Measurements from ENCODE around the gene BAD. TPM values are rescaled to one million over a fixed set of nuclear protein-coding genes. Genes with fewer than 3 reads are reported as not detected.

The BAD gene
- total and polyA plus RNA-seq, 5 experiments from 2014 or later: 13.7 to 44.8 (median 39.1) TPM

DNA sequence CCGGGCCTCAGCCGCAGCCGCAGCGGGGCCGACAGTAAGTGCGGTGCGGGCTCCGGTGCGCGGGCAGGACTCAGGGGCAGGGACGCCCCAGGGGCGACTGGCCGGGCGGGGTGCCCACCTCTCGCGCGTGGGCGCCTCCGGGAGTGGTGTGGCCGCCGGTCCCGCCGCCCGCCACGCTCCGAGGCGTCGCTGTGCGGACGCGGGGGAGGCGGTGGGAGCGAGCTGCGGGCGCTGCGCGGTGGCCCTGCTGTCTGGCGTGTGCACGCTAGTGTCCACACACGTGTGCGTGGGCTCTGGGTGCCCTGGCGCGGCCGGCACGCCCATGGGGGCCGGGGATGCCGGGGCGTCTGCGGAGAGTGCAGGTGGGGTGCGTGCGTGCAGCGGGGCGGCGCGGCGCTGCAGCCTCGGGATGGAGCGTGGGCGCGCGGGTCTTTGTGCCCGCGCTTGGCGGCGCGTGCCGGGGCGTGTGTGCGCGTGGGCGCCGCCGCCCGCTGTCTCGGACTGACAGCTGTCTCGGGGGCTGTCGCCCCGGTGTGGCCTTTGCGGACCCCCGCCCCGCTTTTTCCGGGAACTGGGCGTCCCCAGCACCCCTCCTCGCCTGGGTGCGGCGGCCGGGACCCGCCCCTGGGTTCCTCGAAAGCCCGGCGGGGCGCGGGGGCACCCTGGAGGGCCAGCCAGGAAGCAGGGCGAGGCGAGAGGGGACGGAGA lies 7.4 kb upstream of the BAD start:
- Mint-ChIP-seq H3K4me1 (peaks cover 5 to 14% (median 10%) of the 10 kb centered on the region in 4 donors), H3K4me3 (peak overlapping the region in 3 of 10 donors; percentile 61 to 75 (median 75)), H3K9me3 (no peaks in the 10 kb centered on the region), H3K27ac (no peak overlapping the region), H3K27me3 (peaks cover 21 to 57% (median 38%) of the 10 kb centered on the region in 5 donors), H3K36me3 (no peaks in the 10 kb centered on the region)
- POLR2A ChIA-PET: no interaction called here
- ATAC-seq: peak; percentile 75 to 78
- peak in 2 of 10 donors; percentile 28 to 30 for DNase-seq

DNA sequence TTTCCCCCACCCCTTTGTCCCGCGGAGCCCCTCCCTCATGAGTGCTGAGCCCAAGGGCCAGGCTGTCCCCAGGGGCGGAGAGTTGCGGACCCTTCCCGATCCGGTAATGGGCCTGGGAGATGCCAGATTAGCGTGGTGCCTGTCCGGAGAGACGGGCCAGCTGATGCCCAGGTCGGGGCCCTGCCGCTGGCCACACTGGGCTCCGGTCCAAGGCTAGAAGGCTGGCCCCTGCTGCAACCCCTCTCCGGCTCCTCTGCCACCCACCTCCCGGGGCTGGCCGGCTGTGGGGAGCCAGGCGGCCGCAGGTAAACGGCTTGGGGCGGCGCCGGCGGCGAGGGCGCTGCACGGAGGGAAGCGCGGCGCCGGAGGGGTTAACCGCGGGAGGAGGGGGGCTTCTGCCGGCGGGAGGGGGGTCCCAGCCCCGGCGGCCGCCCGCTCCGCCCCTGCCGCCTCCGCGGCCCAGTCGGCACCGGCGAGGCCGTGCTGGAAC lies 6.8 kb upstream of the BAD start, which contains the start of gene KCNK4:
Gene KCNK4, plus strand, starts transcription at position 41 of the 490 bp plus-strand sequence. CDS start 1,717 bp downstream, outside the sequence.
- POLR2A ChIA-PET: interaction anchor here (9.9 kb wide), 1 partner anchor 21 kb away, joined by 140 read pairs; no protein-coding TSS in a partner anchor
- Mint-ChIP-seq H3K4me3 (peak within 1 kb of the TSS; percentile 48 to 83 (median 74)), H3K27ac (peak within 1 kb of the TSS in 3 of 10 donors; percentile 47 to 83 (median 66)), H3K27me3 (peaks cover 17 to 51% (median 34%) of the 10 kb centered on the region in 5 donors), H3K9me3 (no peaks in the 10 kb centered on the region), H3K4me1 (peaks cover 5 to 20% (median 16%) of the 10 kb centered on the region in 4 donors), H3K36me3 (no peaks in the 10 kb centered on the region)
- no peak for DNase-seq
- ATAC-seq: no peak

GRCh38 chr11:64290352-64291261 lies 6.1 kb upstream of the BAD start:
- peak overlapping the region; percentile 48 to 83 (median 74) for H3K4me3 Mint-ChIP-seq
- ATAC-seq (no peak), DNase-seq (no peak)
- H3K27me3 Mint-ChIP-seq: peaks cover 15 to 45% (median 27%) of the 10 kb centered on the region in 5 donors
- peaks cover 5 to 22% (median 19%) of the 10 kb centered on the region in 4 donors for H3K4me1 Mint-ChIP-seq
- no peaks in the 10 kb centered on the region for H3K9me3 Mint-ChIP-seq
- POLR2A ChIA-PET: interaction anchor here (0.6 to 9.9 kb wide), 5 partner anchors 12 to 74 kb away, joined by 3 to 140 read pairs (median 4); partner anchors contain the start of gene PPP1R14B
- no peaks in the 10 kb centered on the region for H3K36me3 Mint-ChIP-seq
- H3K27ac Mint-ChIP-seq: peak overlapping the region in 3 of 10 donors; percentile 47 to 83 (median 66)

GRCh38 chr11:64289002-64289564 lies 4.6 kb upstream of the BAD start:
- H3K4me3 Mint-ChIP-seq: peak overlapping the region in 1 of 10 donors; percentile 56
- POLR2A ChIA-PET: interaction anchor here (1.1 to 9.9 kb wide), 3 partner anchors 13 to 19 kb away, joined by 3 to 140 read pairs (median 5); no protein-coding TSS in a partner anchor
- DNase-seq: peak in 1 of 10 donors; percentile 58
- H3K4me1 Mint-ChIP-seq: peaks cover 5 to 26% (median 20%) of the 10 kb centered on the region in 4 donors
- H3K27ac Mint-ChIP-seq: peak overlapping the region in 2 of 10 donors; percentile 10 to 35
- peaks cover 8 to 29% (median 17%) of the 10 kb centered on the region in 5 donors for H3K27me3 Mint-ChIP-seq
- H3K9me3 Mint-ChIP-seq: no peaks in the 10 kb centered on the region
- no peak for ATAC-seq
- H3K36me3 Mint-ChIP-seq: no peaks in the 10 kb centered on the region

- H3K4me3 Mint-ChIP-seq: peak overlapping the region in 1 of 10 donors; percentile 22
- DNase-seq (no peak), ATAC-seq (no peak)
- H3K36me3 Mint-ChIP-seq: no peaks in the 10 kb centered on the region
- peaks cover 3 to 22% (median 16%) of the 10 kb centered on the region in 5 donors for H3K27me3 Mint-ChIP-seq
- POLR2A ChIA-PET: interaction anchor here (2.5 to 9.9 kb wide), 2 partner anchors 16 to 18 kb away, joined by 5 to 140 read pairs; no protein-coding TSS in a partner anchor
- H3K27ac Mint-ChIP-seq: peak overlapping the region in 2 of 10 donors; percentile 29 to 56
- no peaks in the 10 kb centered on the region for H3K9me3 Mint-ChIP-seq
- peaks cover 7 to 31% (median 26%) of the 10 kb centered on the region in 4 donors for H3K4me1 Mint-ChIP-seq
Observed at GRCh38 chr11:64288353-64288750, 3.9 kb upstream of the BAD start.

DNA sequence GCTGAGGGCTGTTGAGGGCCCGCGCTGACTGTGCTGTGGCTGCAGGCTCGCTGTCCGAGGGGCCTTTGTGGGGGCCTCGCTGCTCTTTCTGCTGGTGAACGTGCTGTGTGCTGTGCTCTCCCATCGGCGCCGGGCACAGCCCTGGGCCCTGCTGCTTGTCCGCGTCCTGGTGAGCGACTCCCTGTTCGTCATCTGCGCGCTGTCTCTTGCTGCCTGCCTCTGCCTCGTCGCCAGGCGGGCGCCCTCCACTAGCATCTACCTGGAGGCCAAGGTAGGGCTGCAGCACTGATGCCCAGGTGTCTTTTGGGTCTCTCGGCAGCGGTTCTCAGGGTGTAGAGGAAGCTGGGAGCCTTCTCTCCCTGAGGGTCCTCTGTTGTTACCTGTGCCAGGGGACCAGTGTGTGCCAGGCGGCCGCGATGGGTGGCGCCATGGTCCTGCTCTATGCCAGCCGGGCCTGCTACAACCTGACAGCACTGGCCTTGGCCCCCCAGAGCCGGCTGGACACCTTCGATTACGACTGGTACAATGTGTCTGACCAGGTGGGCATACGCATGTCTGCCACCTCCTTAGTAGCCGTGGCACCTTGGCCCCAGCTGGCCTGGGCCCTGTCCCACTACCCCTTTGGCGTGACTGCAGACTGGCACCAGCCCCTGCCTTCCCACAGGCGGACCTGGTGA lies 3.3 kb upstream of the BAD start:
- Mint-ChIP-seq H3K27me3 (peaks cover 2 to 17% (median 11%) of the 10 kb centered on the region in 5 donors), H3K27ac (peak overlapping the region in 2 of 10 donors; percentile 29 to 75)

DNA sequence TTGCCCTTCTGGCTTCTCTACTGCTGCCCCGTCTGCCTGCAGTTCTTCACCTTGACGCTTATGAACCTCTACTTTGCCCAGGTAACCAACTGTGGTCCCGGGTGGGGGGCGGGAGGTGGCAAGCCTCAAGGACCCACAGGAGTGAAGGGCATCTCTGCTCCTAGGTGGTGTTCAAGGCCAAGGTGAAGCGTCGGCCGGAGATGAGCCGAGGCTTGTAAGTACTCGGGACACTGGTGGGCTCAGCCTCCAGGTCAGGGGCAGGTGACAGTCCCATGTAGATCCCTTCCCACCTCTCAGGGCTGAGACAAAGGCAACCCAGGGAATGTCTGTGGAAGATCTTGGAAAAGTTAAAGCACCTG lies 2.3 kb upstream of the BAD start:
- Mint-ChIP-seq H3K27me3 (peaks cover 2 to 10% (median 8%) of the 10 kb centered on the region in 5 donors), H3K9me3 (no peaks in the 10 kb centered on the region), H3K27ac (peak overlapping the region; percentile 29 to 94 (median 87)), H3K36me3 (peaks cover 0 to 3% (median 0%) of the 10 kb centered on the region in 3 donors), H3K4me1 (peaks cover 11 to 28% (median 26%) of the 10 kb centered on the region in 4 donors), H3K4me3 (peak overlapping the region; percentile 61 to 88 (median 82))
- no peak for DNase-seq
- ATAC-seq: no peak
- POLR2A ChIA-PET: interaction anchor here (2.7 to 9.9 kb wide), 2 partner anchors 16 to 18 kb away, joined by 18 to 140 read pairs; partner anchors contain the start of gene ESRRA

More for the DNA sequence above, 3.3 kb upstream of the BAD start:
- Mint-ChIP-seq H3K36me3 (no peaks in the 10 kb centered on the region), H3K4me3 (peak overlapping the region in 5 of 10 donors; percentile 18 to 62 (median 36)), H3K4me1 (peaks cover 10 to 31% (median 29%) of the 10 kb centered on the region in 4 donors), H3K9me3 (no peaks in the 10 kb centered on the region)
- POLR2A ChIA-PET: interaction anchor here (0.5 to 9.9 kb wide), 3 partner anchors 16 to 83 kb away, joined by 3 to 140 read pairs (median 5); no protein-coding TSS in a partner anchor
- ATAC-seq: no peak
- peak in 1 of 10 donors; percentile 57 for DNase-seq

- DNase-seq (peak in 1 of 10 donors; percentile 63), ATAC-seq (no peak)
- Mint-ChIP-seq H3K4me3 (peak overlapping the region; percentile 61 to 88 (median 82)), H3K4me1 (peaks cover 11 to 31% (median 27%) of the 10 kb centered on the region in 4 donors), H3K9me3 (no peaks in the 10 kb centered on the region), H3K36me3 (peaks cover 0 to 8% (median 2%) of the 10 kb centered on the region in 3 donors), H3K27ac (peak overlapping the region; percentile 29 to 97 (median 87)), H3K27me3 (peaks cover 2 to 9% (median 8%) of the 10 kb centered on the region in 5 donors)
- POLR2A ChIA-PET: interaction anchor here (0.9 to 9.9 kb wide), 9 partner anchors 15 to 493 kb away, joined by 3 to 140 read pairs (median 11); partner anchors contain the start of genes ESRRA, FERMT3, NUDT22 and PPP1R14B
Observed at GRCh38 chr11:64285885-64286800, 1.7 kb upstream of the BAD start.

DNA sequence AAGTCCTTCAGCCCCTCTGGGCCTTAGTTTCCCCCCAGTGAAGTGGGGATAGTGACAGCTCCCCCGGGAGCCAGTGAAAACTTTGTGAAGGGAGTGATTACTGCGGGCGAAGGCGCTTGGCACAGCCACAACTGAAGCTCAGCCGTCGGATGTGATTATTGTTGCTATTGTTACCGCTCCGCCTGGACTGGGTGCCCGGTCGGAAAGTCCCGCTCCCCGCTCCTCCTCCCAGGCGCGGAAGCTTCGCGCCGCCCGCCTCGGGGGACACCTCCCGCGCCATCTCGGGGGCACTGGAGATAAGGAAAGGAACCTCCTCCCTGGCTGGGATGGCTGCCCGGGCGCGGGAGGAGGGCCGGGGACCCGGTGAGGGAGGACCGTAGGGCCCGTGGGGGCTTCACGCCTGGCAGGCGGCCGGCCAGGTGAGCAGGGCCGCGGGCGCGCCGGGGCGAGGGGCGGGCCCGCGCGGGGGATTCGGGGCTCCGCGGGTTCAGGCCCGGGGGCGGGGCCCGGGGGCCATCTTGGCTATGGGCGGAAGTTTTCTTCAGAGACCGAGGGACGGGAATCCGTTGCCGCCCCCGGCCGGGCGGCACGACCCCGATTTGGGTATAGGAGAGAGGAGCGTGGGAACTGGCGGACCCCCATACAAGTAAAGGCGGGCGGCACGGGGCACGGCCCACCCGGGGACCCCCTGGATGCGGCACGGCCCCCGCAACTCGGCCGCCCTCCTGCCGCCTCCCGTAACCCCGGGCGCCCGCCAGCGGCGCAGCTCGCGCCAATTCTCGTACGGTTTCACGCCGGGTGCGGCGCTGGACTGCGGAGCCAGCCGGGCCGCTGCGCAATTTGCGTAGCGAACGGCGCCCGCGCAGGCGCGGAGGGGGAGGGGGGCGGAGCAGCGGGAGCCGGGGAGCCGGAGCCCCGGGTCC lies 758 bp upstream of the BAD start, which contains the start of gene GPR137:
Gene GPR137, plus strand, starts transcription at position 887 of the 923 bp plus-strand sequence. CDS start 677 bp downstream, outside the sequence.
- Mint-ChIP-seq H3K4me1 (peaks cover 8 to 29% (median 21%) of the 10 kb centered on the region in 4 donors), H3K9me3 (no peaks in the 10 kb centered on the region), H3K27me3 (peaks cover 0 to under 1% (median 0%) of the 10 kb centered on the region in 5 donors), H3K4me3 (peak within 1 kb of the TSS; percentile 85 to 94 (median 90)), H3K36me3 (peaks cover 0 to 9% (median 2%) of the 10 kb centered on the region in 3 donors), H3K27ac (peak within 1 kb of the TSS; percentile 74 to 99 (median 97))
- peak; percentile 86 to 100 (median 92) for DNase-seq
- peak; percentile 72 to 79 for ATAC-seq
- POLR2A ChIA-PET: interaction anchor here (0.5 to 9.9 kb wide), 18 partner anchors 10 to 494 kb away, joined by 3 to 140 read pairs (median 6); partner anchors contain the start of genes DNAJC4, ESRRA, FERMT3 and FKBP2

Measured in naive thymus-derived CD8-positive, alpha-beta T cell (primary cell).